ENCODE data around the gene XYLT1.
A peak's percentile ranks its signal among the peaks of the same experiment; 100 is the strongest.
"Not testable (repeated sequence)": the region's sequence is repeated elsewhere in the genome, so short reads cannot be mapped to it uniquely, and the experiment has no call there.

XYLT1 gene

DNA sequence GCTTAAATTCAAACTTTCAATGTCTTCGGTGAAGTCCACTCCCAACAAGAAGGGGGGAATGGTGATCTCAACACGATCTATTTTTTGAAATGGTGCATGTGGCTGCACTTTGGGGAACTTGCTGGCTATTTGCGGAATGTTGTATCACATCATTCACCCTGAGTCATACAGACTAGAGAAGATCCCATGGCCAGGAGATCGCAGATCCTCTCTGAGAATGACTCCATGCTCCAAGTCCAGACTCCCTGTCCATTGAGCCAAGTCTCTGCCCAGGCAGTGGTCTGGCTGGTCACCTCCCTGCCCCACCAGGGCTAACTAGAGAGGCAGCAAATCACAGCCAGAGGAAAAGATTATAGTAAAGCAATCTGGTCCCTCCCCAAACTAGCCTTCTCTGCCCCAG lies 120.6 kb downstream of the XYLT1 start:
- DNase-seq: no peak

- DNase-seq: no peak
These were observed 121.9 kb downstream of the XYLT1 start for GRCh38 chr16:17348826-17349225.

DNA sequence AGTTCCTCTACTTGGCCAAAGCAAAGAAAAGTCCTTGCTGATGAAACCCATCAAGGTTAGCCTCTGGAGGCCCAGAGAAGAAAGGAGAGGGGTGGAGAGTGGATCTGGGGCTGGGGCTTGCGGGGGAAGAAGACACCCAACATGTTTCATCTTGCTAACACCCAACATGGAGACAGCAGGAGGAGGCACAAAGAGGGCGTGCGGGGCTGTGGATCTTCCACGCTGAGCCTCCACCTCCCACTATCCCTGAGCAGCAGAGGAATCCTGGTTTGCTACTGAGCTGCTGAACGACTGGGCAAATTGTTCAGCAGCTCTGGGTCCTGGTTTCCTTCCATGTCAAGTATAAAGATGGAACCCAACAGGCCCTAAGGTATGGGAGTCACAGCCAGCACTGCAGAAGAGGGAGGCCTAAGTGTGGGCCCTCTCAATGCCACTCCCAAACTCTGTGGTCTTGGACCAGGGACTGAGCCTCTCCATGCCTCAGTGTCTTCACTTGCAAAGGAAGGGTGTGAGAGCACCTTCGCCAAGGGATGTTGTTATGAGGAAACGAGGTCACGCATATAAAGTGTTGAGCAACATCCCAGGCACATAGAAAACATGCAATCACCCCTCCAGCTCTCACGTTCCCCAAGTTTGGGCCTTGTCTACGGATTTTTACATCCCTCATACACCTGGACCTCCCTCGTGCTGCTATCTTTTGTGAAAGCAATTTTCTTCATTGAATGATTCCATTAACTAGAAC lies 122.5 kb downstream of the XYLT1 start:
- DNase-seq: no peak

DNA sequence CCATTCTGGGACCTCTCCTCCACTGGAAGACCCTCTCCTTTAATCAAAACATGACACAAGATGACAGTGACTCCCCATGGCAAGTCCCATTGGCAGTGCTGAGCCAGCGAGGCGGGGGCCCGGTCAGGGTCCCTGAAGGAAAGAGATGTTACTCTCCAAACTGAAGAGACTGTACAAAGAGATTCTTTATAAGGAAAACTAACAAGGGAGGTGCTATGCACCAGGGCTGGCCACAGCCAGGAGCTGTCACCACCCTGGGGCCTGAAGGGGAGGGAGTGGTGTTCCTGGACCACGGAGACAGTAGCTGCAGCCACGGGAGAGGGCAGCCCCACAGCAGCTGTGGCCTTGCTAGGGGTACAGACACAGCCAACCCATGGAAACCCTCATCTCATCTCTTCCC lies 123.1 kb downstream of the XYLT1 start:
- DNase-seq: no peak

- DNase-seq: no peak
These were observed 123.9 kb downstream of the XYLT1 start for GRCh38 chr16:17346621-17347569.

DNA sequence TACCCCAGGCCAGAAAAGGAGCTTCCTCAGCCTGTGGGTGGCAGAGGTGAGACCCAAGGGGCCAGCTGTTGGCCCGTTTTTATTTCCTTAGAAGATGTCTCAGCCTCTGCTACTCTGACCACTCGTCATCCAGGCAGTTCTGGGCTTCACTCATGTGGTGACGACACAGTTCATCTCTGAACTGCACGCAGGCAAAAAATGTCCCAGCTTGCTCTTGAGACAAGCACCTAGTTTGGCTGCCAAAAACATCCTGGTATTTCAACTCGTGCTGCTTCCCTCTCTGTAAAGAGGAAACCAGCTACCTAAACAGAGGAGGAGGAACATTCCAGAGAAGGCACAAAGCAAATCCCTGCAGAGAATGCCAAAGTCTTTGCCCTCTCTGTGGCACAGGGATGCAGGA lies 125.7 kb downstream of the XYLT1 start:
- no peak for DNase-seq

GRCh38 chr16:17343728-17344127 lies 127.0 kb downstream of the XYLT1 start:
- DNase-seq: no peak

DNA sequence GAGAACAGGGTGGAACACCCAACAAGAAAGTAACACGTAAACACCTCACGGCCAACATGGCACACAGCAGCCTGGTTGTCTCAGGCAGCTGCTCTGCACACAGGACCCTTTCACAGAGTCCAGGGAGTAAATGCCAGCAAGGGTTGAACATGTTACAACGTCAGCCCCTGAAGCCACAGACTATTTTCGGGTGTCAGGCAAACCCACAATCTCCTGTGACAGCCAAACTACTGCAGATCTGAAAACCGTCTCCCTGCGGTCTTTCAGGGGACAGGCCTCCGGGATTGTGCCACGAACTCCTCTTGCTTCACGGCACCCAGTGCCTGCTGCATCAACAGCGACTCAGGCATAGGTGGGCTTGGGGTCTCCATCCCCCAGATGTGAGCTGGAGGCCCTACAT lies 127.7 kb downstream of the XYLT1 start:
- peak; percentile 89 for DNase-seq

DNA sequence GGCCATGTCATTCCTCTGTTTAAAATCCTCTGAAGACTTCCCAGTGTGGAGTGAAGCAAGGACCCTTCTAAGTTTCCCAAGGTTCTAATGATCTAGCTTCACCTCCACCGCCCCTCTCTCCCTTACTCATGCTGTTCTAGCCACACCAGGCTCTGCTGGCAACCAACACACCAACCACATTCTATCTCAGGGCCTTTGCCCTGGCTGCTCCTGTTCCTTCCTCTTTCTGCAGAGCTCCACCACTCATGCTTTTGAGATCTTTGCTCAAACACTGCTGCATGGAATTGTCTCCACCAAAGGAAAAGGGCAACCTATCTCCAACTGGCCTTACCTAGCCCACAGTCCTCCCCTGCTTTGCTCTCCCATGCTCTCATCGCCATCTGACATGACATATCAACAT lies 128.7 kb downstream of the XYLT1 start:
- peak; percentile 87 for DNase-seq

DNA sequence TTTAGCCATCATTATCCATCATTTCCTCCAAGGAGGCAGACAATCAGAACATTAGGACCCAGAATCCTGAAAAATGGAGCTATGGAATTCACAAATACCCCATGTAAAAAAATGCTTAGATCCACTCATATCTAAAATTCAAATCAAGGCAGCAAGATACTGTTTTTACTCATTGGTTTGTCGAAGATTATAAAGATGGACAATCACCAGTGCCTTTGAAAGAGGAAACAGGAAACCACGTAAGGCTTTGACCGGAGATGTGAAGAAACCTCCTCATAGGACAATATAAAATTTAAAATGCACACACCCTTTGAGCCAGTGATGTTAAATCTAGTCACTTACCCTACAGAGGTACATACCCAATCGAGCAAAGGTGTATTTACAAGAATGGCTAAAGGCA lies 130.0 kb downstream of the XYLT1 start:
- no peak for DNase-seq

- no peak for DNase-seq
These were observed 130.8 kb downstream of the XYLT1 start for GRCh38 chr16:17339764-17340541.

GRCh38 chr16:17338244-17338643 lies 132.5 kb downstream of the XYLT1 start:
- no peak for DNase-seq

- DNase-seq: no peak
These were observed 134.2 kb downstream of the XYLT1 start for GRCh38 chr16:17336530-17336900.

GRCh38 chr16:17335826-17336529 lies 134.8 kb downstream of the XYLT1 start:
- no peak for DNase-seq

DNA sequence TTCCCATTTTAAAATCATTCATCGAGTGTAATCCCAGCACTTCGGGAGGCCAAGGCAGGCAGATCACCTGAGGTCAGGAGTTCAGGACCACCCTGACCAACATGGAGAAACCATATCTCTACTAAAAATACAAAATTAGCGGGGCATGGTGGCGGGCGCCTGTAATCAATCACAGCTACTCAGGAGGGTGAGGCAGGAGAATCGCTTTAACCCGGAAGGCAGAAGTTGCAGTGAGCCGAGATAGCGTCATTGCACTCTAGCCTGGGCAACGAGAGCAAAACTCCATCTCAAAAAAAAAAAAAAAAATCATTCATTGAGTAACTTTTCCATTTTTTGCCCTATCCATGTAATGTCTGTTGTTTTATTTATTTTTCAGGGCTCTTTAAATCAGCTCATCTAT lies 135.4 kb downstream of the XYLT1 start:
- not testable (repeated sequence) for DNase-seq

GRCh38 chr16:17334096-17334495 lies 136.7 kb downstream of the XYLT1 start:
- no peak for DNase-seq

- no peak for DNase-seq
These were observed 137.5 kb downstream of the XYLT1 start for GRCh38 chr16:17333229-17333628.

GRCh38 chr16:17331991-17332390 lies 138.8 kb downstream of the XYLT1 start:
- DNase-seq: no peak

GRCh38 chr16:17331071-17331607 lies 139.6 kb downstream of the XYLT1 start:
- DNase-seq: no peak

GRCh38 chr16:17330044-17330443 lies 140.7 kb downstream of the XYLT1 start:
- no peak for DNase-seq

DNA sequence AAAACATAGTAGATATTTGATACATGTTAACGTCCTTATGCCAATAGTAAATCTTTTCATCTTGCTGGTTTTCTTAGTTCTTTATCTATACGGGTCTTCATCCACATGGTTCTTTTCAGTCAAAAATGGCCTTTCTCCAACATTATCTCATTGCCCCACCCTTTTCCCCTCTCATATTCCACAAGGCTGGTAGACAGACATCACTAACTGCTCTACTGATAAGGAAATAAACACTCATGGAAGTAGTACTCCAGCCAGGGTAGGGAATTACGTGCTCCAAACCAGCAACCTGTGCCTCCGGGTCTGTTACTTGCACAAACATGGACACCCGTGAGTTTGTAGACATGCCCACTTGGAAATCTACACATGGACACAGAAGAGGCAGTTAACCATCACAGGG lies 141.4 kb downstream of the XYLT1 start:
- DNase-seq: no peak

- no peak for DNase-seq
These were observed 141.8 kb downstream of the XYLT1 start for GRCh38 chr16:17328932-17329331.

Data from SIG-M5 (cell line).